Measurements from ENCODE around the gene LPAR6. TPM values are rescaled to one million over a fixed set of nuclear protein-coding genes. Genes with fewer than 3 reads are reported as not detected.
A peak's percentile ranks its signal among the peaks of the same experiment; 100 is the strongest.

LPAR6 gene
- total and polyA plus RNA-seq, 8 donors = 1.9 to 16.0 (median 6.6) TPM

DNA sequence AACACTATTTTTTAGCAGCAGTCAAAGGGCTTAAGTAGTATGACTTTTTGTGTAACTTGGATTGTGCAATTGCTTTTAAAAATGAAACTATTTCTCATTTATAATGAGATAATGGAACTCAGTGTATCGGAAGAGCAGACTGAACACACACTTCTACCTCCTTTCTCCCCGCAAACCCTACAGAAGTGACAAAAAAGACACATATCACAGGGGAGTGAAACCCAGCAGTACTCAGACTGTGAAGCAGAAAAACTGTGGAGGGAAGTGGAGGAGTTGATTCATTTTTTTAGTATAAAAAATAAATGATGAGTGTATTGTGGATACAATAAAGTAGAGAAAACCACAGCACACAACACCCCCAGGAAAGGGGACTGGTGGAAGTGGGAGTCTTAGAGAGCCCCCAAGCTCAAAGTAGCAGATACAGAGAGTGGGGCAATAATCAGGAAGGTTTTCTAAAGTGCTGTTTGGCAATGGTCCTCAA, 9.7 kb downstream of the LPAR6 start:
- Histone ChIP-seq H3K27me3 (no peaks in the 10 kb centered on the region), H3K27ac (peak overlapping the region in 2 of 4 donors; percentile 17 to 49), H3K4me1 (peaks cover 0 to 39% (median 25%) of the 10 kb centered on the region in 3 donors), H3K4me3 (no peak overlapping the region), H3K36me3 (no peaks in the 10 kb centered on the region), H3K9me3 (no peaks in the 10 kb centered on the region)
- FAIRE-seq = no peak
- no peak for DNase-seq
- WGBS, 2 donors = 58 to 69% methylated on average over 2 of the region's 2 CpGs
- TF ChIP-seq, protein P1, sequence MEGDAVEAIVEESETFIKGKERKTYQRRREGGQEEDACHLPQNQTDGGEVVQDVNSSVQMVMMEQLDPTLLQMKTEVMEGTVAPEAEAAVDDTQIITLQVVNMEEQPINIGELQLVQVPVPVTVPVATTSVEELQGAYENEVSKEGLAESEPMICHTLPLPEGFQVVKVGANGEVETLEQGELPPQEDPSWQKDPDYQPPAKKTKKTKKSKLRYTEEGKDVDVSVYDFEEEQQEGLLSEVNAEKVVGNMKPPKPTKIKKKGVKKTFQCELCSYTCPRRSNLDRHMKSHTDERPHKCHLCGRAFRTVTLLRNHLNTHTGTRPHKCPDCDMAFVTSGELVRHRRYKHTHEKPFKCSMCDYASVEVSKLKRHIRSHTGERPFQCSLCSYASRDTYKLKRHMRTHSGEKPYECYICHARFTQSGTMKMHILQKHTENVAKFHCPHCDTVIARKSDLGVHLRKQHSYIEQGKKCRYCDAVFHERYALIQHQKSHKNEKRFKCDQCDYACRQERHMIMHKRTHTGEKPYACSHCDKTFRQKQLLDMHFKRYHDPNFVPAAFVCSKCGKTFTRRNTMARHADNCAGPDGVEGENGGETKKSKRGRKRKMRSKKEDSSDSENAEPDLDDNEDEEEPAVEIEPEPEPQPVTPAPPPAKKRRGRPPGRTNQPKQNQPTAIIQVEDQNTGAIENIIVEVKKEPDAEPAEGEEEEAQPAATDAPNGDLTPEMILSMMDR (IDR thresholded peaks at IDR 0.05) = no peak
- intact Hi-C loops (cut with DNase I) = no loop called here
- ATAC-seq = peak in 3 of 4 donors; percentile 37 to 58 (median 44)

DNA sequence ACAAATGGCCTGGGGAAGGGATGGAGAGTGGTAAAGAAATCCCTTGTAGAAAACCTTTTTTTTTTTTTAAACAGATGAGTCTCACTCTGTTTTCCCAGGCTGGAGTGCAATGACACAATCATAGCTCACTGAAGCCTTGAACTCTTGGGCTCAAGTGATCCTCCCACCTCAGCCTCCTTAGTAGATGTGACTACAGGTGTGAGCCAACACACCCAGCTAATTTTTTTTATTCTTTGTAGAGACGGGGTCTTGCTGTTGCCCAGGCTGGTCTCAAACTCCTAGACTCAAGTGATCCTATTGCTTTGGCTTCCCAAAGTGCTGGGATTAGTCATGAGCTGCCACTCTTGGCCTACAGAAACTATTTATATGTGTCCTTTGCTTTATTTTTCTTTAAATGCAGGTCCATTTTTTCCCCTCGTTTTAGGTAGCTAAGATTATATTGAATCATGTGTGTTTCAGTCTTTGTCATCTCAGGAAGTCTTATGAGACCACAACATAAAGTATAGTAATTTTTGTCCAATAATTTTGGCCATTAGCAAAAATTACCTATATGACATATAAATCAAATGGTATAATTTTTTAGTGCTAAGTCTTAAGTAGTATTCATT, 10.5 kb downstream of the LPAR6 start:
- WGBS, 2 donors = 69 to 72% methylated on average over 2 of the region's 2 CpGs

DNA sequence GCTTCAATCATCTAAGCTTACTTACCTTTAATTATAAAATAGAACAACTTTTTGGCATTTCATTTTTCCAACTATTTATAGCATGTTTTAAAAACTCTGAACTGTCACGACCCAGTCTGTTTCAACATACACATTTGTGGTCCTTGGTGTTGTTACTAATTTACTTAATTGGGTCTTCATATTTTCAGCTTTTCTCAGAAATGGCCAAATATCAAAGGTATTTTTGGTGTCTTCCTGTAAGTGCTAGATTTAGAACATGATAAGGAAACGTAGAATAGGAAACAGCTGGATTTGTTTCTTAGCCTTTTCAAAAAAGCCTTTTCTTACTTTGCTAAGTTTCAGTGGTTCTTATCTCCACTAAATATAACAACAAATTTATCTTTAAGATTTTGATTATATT, 11.4 kb downstream of the LPAR6 start:
- H3K36me3 ChIP-seq = no peaks in the 10 kb centered on the region
- FAIRE-seq (peak; percentile 20), DNase-seq (no peak), ATAC-seq (no peak)
- H3K27me3 ChIP-seq = no peaks in the 10 kb centered on the region
- intact Hi-C loops (cut with DNase I) = no loop called here
- TF ChIP-seq, protein P1 (IDR thresholded peaks at IDR 0.05) = no peak
- H3K27ac ChIP-seq = peak overlapping the region in 1 of 4 donors; percentile 7
- H3K9me3 ChIP-seq = no peaks in the 10 kb centered on the region
- H3K4me3 ChIP-seq = no peak overlapping the region
- H3K4me1 ChIP-seq = peaks cover 0 to 36% (median 33%) of the 10 kb centered on the region in 3 donors
- WGBS, 2 donors = 62 to 70% methylated on average over 2 of the region's 2 CpGs

More for the DNA sequence above, 10.5 kb downstream of the LPAR6 start:
- Histone ChIP-seq H3K36me3 (no peaks in the 10 kb centered on the region), H3K4me1 (peaks cover 0 to 41% (median 33%) of the 10 kb centered on the region in 3 donors), H3K27ac (peak overlapping the region in 1 of 4 donors; percentile 49), H3K9me3 (no peaks in the 10 kb centered on the region), H3K27me3 (no peaks in the 10 kb centered on the region), H3K4me3 (no peak overlapping the region)
- DNase-seq (no peak), ATAC-seq (no peak), FAIRE-seq (no peak)
- intact Hi-C loops (cut with DNase I) = no loop called here
- TF ChIP-seq, protein P1 (IDR thresholded peaks at IDR 0.05) = no peak

DNA sequence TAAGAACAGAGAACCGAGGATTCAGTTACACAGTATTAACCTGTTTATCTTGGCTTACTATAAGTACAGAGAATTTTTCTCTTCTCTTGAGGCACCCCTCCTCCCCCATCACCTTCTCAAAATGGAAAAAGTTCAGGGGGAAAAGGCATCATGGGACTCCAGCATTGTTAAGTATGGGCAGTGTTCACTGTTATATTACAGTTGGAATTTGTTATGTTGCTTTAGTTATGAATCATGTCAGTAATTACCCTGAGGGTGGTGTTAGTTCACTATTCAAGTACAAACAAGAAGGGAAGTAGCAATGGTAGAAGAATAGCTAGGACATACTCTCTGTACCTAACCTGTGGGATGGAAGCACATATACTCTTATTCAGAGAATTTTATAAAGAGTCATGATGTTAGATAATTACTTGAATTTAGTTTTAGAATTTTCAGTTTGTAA, 12.0 kb downstream of the LPAR6 start:
- no peaks in the 10 kb centered on the region for H3K27me3 ChIP-seq
- H3K27ac ChIP-seq = peak overlapping the region in 1 of 4 donors; percentile 9
- H3K9me3 ChIP-seq = no peaks in the 10 kb centered on the region
- DNase-seq = no peak
- FAIRE-seq = peak; percentile 70
- 40 to 46% methylated on average over 1 of the region's 1 CpG for WGBS, 2 donors
- H3K4me3 ChIP-seq = no peak overlapping the region
- peaks cover 0 to 36% (median 33%) of the 10 kb centered on the region in 3 donors for H3K4me1 ChIP-seq
- TF ChIP-seq, protein P1 (IDR thresholded peaks at IDR 0.05) = no peak
- H3K36me3 ChIP-seq = no peaks in the 10 kb centered on the region
- intact Hi-C loops (cut with DNase I) = no loop called here
- ATAC-seq = peak in 3 of 4 donors; percentile 46 to 61 (median 59)

DNA sequence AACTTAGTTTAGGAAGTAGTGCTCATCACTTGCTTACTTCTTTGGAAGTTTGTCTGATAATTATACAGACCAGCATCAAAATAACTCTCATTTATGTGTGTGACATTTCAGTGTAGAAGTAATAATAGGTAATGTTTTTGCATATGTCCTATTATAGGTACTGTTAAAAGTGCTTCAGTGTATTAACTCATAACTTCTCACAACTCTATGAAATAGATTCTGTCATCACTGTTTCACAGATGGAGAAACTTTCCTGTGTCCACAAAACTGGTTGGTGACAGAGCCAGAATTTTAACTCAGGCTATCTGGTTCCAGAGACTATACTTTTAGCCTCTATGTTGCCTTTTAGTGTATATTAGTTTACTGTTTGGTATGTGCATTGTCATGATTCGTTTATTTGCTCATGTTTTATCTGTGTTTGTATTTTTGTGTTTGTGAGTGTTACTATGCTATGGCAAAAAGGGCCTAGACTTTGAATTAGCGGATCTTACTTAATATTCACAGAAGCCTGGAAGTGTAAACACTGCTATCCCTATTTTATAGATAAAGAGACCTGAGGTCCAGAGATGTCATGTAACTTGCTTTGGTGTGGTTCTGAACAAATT, 12.7 kb downstream of the LPAR6 start:
- DNase-seq (no peak), FAIRE-seq (no peak), ATAC-seq (no peak)
- 59 to 64% methylated on average over 2 of the region's 2 CpGs for WGBS, 2 donors
- Histone ChIP-seq H3K9me3 (no peaks in the 10 kb centered on the region), H3K4me3 (no peak overlapping the region), H3K27me3 (no peaks in the 10 kb centered on the region), H3K36me3 (no peaks in the 10 kb centered on the region), H3K4me1 (peaks cover 0 to 36% (median 33%) of the 10 kb centered on the region in 3 donors), H3K27ac (peak overlapping the region in 1 of 4 donors; percentile 9)
- intact Hi-C loops (cut with DNase I) = no loop called here
- TF ChIP-seq, protein P1 (IDR thresholded peaks at IDR 0.05) = no peak
